Medulla oblongata (tissue), 1 donor: ENCODE results near the gene NFIA.
A peak's percentile ranks its signal among the peaks of the same experiment; 100 is the strongest.
"Not testable (repeated sequence)": the region's sequence is repeated elsewhere in the genome, so short reads cannot be mapped to it uniquely, and the experiment has no call there.

Experiments used
- DNase-seq: peaks from one replicate; pipeline ENCODE4 v3.0.0-alpha.2; 2015; ENCODE audit errors: extremely low spot score

Gene NFIA

DNA sequence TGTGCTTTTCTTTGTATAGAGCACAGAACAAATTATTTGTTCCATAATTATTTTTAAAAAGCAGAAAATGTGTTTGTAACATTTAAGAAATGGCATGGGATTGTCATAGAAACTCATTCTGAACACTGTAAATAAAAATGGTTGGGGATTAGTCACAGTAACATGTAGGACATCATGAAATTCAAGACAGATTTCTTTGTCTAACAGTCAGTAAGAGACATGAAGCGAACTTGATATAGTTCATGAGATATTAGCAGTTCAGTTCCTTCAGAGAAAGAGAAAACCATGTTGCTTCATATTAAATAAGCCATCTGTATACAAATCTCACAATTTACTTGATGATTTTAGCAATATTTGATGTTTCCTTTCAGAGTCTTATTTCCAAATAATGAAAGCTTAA, 19.7 kb downstream of the NFIA start:
- DNase-seq = peak; percentile 45

GRCh38 chr1:61102621-61103020, 20.3 kb downstream of the NFIA start:
- DNase-seq = no peak

- no peak for DNase-seq
These were observed 21.9 kb downstream of the NFIA start for GRCh38 chr1:61104220-61104671.

- DNase-seq = no peak
These were observed 25.3 kb downstream of the NFIA start for GRCh38 chr1:61107638-61108037.

- no peak for DNase-seq
These were observed 26.8 kb downstream of the NFIA start for GRCh38 chr1:61109158-61109557.

DNA sequence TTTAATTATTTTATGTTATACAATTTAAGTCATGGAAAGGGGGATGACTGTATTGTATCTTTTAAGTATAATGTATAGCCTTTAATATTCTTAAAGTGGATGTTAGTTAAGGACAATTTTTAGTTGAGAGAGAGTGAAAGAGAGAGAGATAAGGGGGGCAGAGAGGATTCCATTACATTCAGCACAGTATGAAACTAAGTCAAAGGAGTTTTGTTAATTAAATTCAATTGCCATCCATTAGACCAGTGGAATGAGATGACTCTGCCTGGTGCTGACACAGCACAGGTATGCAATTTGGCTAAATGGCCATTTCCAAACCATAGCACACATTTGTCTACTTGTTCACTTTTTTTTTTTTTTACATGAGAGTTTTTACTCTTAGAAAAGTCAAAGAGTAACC, 27.5 kb downstream of the NFIA start:
- DNase-seq = no peak

- no peak for DNase-seq
These were observed 28.2 kb downstream of the NFIA start for GRCh38 chr1:61110554-61110953.

DNA sequence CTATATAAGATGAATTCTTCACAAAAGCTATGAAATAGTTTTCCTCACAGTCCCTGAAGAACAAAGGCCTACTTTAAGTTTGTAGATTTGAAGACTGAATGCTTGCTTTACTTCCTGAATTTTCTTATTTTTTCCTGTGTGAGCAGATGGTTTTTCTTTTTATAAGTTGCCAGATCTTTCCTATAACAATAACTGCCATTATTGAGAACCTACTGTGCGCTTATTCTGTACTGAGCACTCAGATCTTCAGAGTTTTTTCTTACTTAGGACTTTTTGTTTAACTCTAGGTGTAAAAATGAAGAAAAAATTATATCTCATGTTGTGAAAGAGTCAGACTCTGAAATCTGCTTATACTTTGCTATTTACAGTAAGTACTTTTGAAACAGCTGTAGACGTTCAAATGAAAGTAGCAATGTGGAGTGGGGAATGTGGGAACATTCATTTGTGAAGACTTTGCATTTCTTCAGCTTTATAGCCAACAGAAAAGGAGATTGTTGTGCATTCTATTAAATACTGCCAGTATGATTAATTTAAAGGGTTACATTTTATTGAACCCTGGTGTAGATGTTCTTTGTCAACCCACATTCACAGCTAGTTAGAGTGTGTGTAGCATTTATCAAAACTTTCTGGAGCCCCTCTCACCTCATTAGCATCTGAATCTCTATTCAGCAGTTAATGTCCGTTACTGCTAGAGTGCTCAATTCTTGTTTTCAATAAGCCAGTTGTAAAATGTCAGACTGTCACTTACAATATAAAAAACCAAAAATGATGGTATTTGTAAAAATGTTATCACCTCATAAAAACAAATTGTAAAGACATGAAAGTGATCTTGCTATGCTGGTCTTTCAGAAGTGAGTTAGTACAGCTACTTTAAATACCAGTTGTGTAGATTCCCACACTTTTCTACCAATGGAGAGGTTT, 29.0 kb downstream of the NFIA start:
- no peak for DNase-seq

DNA sequence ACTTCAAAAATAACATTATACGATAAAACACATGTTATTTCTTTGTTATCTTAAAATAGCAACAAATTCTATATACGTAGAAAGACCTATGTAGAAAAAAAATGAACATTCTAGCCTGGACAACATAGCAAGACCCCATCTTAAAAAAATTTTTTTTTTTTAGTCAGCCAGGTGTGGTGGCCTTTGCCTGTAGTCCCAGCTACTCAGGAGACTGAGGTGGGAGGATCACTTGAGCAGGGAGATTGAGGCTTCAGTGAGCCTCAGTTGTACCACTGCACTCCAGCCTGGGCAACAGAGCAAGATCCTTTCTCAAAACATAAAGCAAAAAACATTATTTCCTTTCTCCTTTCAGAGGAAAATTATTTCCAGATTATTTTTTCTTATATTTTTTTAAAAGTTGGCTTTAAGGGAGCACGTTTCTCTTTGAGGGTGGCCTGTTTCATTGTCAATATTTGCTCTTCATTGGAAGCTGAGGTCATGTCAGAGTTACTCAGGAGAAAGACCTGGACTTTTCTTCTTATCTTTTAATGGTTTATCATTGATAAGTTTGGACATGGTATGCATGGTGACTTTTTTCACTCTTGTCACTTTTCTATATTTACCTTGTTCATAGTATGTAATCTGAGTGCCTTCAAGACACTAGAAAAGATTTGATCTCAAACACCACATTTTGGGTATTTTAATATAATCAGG, 32.0 kb downstream of the NFIA start:
- no peak for DNase-seq

- no peak for DNase-seq
These were observed 33.1 kb downstream of the NFIA start for GRCh38 chr1:61115436-61115835.

- DNase-seq = no peak
These were observed 34.1 kb downstream of the NFIA start for GRCh38 chr1:61116421-61116820.

GRCh38 chr1:61117283-61117682, 34.9 kb downstream of the NFIA start:
- no peak for DNase-seq

- no peak for DNase-seq
These were observed 36.7 kb downstream of the NFIA start for GRCh38 chr1:61119085-61119484.

DNA sequence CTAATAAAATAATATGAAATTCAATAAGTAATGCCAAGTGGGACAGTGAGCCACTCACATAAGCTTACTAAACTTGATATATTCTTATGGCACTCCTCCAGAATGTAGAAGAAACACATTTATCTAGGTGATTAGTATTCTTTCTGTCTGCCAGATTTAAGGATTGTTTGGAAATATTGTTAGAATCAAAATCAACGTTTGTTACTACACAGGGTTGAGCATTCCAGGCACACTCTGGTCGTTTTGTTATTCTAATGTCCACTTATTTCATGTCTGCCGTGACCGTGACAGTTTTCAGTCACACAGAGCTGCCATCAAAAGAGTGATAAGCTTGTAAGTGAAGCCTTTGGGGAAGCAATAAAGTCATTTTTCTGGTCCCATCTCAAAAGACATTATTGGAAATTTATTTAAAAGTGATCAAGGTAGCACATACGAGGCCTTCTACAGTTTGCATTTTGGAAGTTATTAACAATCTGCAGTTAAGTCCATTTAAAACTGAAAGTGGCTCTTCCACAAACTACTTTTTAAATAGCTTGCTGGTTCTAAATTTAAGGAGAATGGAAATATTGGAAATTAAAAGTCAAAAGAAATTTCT, 38.0 kb downstream of the NFIA start:
- DNase-seq = peak; percentile 64

GRCh38 chr1:61120998-61121397, 38.6 kb downstream of the NFIA start:
- DNase-seq = peak; percentile 76

GRCh38 chr1:61121631-61122030, 39.3 kb downstream of the NFIA start:
- no peak for DNase-seq

DNA sequence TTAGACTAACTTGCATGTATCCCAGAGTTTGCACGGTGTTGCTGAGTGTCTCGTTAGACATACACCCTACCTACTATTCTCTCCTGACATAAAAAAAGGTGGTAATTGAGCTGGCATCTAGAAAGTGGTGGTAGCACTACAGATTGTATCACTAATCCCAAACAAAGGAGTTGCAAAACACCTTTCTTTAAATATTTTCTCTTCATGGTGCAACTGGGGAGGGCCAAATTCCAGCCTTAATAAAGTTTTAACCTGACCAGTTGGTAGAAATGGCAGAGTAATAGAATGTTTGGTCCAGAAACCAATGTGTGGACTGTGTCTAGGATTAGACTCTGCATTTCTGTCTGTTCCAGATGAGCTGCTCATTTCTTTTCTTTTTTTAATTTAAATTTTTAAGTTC, 40.0 kb downstream of the NFIA start:
- DNase-seq = no peak

DNA sequence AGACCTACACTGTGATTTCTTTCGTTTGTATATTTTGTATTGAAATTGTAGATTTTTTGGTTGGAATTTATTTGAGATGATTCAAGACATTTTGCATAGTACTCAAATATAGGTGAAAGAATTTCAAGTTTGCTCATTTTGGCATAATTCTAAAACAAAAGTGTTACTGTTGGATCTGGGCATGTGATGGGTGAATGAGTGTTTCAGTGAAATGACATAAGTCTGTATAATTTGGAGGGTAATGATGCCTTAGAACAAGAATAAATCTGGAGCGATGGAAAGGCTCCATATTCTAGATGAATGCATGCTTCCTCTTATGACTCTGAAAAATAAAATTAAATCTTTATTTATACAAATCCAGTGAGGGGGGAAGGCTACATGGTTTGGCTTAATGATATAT, 41.0 kb downstream of the NFIA start:
- DNase-seq = no peak

DNA sequence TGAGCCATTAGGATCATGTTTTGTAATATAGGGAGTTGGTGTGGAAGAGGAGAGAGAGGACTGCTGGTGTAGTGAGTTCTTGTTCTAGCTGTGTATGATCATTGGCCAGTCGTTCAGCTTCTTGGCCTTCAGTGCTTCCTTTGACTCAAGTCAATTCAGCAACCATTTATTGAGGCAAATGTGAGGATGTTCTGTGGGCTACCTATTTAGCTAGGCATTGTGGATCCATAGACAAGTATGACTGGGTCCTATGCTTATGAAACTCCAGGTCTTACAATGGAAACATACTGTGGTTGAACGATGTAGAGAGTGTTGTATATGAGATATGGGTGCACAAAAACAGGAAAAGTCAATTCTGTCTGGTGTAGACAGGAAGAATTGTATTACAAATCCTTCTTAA, 41.7 kb downstream of the NFIA start:
- DNase-seq = no peak

GRCh38 chr1:61124696-61125095, 42.3 kb downstream of the NFIA start:
- DNase-seq = no peak

GRCh38 chr1:61125263-61125662, 42.9 kb downstream of the NFIA start:
- DNase-seq = peak; percentile 55

- no peak for DNase-seq
These were observed 43.5 kb downstream of the NFIA start for GRCh38 chr1:61125895-61126294.

DNA sequence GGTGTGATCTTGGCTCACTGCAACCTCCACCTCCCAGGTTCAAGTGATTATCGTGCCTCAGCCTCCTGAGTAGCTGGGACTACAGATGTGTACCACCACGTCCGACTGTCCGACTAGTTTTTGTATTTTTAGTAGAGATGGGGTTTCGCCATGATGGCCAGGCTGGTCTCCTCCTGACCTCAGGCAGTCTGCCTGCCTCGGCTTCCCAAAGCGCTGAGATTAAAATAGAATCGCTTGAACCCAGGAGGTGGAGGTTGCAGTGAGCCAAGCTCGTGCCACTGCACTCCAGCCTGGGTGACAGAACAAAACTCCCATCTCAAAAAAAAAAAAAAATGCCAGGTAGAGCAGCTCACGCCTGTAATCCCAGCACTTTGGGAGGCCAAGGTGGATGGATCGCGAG, 44.5 kb downstream of the NFIA start:
- not testable (repeated sequence) for DNase-seq
